ENCODE data around the gene SDK1. TPM values are rescaled to one million over a fixed set of nuclear protein-coding genes. Genes with fewer than 3 reads are reported as not detected.

SDK1 gene
- total RNA-seq, 1 donor from 2014 or later: 16.7 TPM

DNA sequence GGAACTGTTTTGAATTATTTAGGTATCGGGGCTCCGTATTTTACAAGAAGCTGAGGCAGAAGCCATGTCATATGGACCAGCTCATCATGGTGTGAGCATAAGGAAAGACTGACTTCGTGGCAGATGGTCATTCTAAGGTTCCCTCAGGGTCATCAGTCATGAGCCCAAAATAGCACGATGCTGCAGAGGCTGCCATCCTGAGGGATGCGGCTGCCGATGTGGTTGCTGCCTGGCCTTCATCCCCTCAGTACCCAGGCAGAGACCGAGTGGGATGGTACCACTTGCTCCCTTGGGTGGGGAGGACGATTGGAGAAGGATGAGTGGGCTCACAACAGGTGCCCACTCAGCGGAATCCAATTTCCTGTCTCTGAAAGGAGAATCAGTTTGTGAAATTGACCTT lies 490.3 kb downstream of the SDK1 start:
- intact Hi-C loops (cut with DNase I): no loop called here
- TF ChIP-seq, protein P1, sequence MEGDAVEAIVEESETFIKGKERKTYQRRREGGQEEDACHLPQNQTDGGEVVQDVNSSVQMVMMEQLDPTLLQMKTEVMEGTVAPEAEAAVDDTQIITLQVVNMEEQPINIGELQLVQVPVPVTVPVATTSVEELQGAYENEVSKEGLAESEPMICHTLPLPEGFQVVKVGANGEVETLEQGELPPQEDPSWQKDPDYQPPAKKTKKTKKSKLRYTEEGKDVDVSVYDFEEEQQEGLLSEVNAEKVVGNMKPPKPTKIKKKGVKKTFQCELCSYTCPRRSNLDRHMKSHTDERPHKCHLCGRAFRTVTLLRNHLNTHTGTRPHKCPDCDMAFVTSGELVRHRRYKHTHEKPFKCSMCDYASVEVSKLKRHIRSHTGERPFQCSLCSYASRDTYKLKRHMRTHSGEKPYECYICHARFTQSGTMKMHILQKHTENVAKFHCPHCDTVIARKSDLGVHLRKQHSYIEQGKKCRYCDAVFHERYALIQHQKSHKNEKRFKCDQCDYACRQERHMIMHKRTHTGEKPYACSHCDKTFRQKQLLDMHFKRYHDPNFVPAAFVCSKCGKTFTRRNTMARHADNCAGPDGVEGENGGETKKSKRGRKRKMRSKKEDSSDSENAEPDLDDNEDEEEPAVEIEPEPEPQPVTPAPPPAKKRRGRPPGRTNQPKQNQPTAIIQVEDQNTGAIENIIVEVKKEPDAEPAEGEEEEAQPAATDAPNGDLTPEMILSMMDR (IDR thresholded peaks at IDR 0.05): no peak
- TF ChIP-seq POLR2AphosphoS5 (IDR thresholded peaks at IDR 0.05; ENCODE audit: insufficient read depth in 1 of 2, low read depth in 1 of 2) (no peak), POLR2A (IDR thresholded peaks at IDR 0.05) (no peak)
- Histone ChIP-seq H3K4me1 (peaks cover 10% of the 10 kb centered on the region), H3K9me3 (no peaks in the 10 kb centered on the region), H3K27ac (no peak overlapping the region), H3K27me3 (no peaks in the 10 kb centered on the region), H3K4me3 (no peak overlapping the region), H3K36me3 (no peaks in the 10 kb centered on the region)
- no peak for DNase-seq (ENCODE audit: extremely low spot score in 2 of 2)

DNA sequence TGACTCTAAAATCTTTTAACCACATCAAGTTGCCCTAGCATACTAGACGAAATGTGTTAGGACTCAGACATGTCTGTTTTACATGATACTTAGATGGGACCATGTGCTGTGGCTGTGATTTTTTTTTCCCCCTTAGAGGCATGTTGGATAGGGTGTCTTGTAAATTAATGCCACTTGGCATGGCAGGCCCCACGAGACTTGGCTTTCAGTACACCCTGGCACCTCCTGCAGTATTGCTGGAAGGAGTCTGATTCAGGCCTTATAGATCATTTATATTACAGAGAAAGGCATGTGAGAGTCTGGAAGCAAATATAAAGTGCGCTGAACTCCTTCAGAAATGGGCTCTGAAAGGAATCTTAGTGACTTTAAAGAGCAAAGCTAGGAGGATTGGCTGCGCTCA lies 494.1 kb downstream of the SDK1 start:
- H3K27me3 ChIP-seq: no peaks in the 10 kb centered on the region
- intact Hi-C loops (cut with DNase I): no loop called here
- peaks cover 10% of the 10 kb centered on the region for H3K4me1 ChIP-seq
- DNase-seq (ENCODE audit: extremely low spot score in 2 of 2): no peak
- no peak for TF ChIP-seq POLR2A (IDR thresholded peaks at IDR 0.05)
- TF ChIP-seq, protein P1 (IDR thresholded peaks at IDR 0.05): no peak
- no peak for TF ChIP-seq POLR2AphosphoS5 (IDR thresholded peaks at IDR 0.05; ENCODE audit: insufficient read depth in 1 of 2, low read depth in 1 of 2)
- no peak overlapping the region for H3K27ac ChIP-seq
- no peak overlapping the region for H3K4me3 ChIP-seq
- H3K36me3 ChIP-seq: no peaks in the 10 kb centered on the region
- no peaks in the 10 kb centered on the region for H3K9me3 ChIP-seq

DNA sequence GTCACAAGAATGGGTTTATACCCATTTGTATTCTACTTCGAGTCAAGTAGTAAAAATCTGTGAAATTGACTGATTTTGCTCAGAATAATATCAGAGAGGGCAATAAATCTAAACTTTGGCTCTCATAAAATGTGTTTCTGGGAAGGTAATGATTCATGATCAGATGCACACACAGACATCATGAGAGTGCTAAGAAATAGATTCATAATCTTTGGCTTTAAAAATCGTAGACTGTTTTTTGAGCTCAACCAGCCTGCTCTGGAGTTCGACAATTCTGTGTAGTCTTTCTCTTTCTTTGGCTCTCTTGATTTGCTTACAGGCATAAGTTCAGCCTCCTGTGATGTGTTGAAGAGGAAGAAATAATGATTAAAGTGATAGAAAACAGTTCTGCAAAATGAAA lies 494.7 kb downstream of the SDK1 start:
- DNase-seq (ENCODE audit: extremely low spot score in 2 of 2): no peak
- Histone ChIP-seq H3K27ac (no peak overlapping the region), H3K27me3 (no peaks in the 10 kb centered on the region), H3K4me3 (no peak overlapping the region), H3K9me3 (no peaks in the 10 kb centered on the region), H3K36me3 (no peaks in the 10 kb centered on the region), H3K4me1 (peaks cover 10% of the 10 kb centered on the region)
- intact Hi-C loops (cut with DNase I): no loop called here
- TF ChIP-seq POLR2A (IDR thresholded peaks at IDR 0.05) (no peak), POLR2AphosphoS5 (IDR thresholded peaks at IDR 0.05; ENCODE audit: insufficient read depth in 1 of 2, low read depth in 1 of 2) (no peak)
- TF ChIP-seq, protein P1 (IDR thresholded peaks at IDR 0.05): no peak

DNA sequence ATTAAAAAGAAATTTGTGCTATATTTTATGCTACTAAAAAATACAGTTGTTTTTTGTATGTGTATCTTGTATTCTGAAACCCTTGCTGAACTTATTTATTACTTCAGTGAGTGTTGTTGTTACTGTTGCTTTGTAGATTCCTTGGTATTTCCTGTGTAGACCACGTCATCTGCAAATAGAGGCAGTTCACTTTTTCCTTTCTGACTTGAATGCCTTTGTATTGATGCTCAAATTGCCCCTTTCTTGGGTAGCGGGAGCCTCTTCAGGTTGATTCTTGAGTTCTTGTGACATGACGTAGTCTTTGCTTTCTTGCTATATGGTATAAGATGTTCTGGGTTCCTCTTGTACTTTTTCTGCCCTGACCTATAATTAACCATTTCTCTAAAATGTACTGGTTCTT lies 504.1 kb downstream of the SDK1 start:
- Histone ChIP-seq H3K27me3 (no peaks in the 10 kb centered on the region), H3K36me3 (no peaks in the 10 kb centered on the region), H3K4me1 (no peaks in the 10 kb centered on the region), H3K27ac (no peak overlapping the region), H3K9me3 (no peaks in the 10 kb centered on the region), H3K4me3 (no peak overlapping the region)
- TF ChIP-seq POLR2AphosphoS5 (IDR thresholded peaks at IDR 0.05; ENCODE audit: insufficient read depth in 1 of 2, low read depth in 1 of 2) (no peak), POLR2A (IDR thresholded peaks at IDR 0.05) (no peak)
- TF ChIP-seq, protein P1 (IDR thresholded peaks at IDR 0.05): no peak
- intact Hi-C loops (cut with DNase I): no loop called here
- DNase-seq (ENCODE audit: extremely low spot score in 2 of 2): no peak

DNA sequence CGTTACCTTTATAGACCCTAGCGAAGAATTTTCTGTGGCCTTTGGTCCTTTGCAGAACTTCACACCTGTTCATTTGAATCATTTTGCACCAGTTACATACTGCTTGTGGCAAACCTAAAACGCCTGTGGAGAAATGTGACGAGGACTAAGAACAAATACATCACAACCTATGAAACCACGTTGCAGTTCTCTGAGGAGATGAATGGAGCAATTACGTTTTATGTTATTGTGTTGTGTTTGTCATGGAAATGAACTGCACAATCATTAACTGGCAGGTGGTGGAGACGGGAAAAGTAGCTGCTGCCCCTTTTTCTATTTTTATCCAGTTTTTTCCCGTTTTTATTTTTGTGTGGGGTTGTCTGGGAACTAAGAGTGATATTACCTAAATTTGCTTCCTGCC lies 505.5 kb downstream of the SDK1 start:
- no peak for DNase-seq (ENCODE audit: extremely low spot score in 2 of 2)
- Histone ChIP-seq H3K36me3 (no peaks in the 10 kb centered on the region), H3K27ac (no peak overlapping the region), H3K9me3 (no peaks in the 10 kb centered on the region), H3K4me1 (no peaks in the 10 kb centered on the region), H3K27me3 (no peaks in the 10 kb centered on the region), H3K4me3 (no peak overlapping the region)
- intact Hi-C loops (cut with DNase I): no loop called here
- no peak for TF ChIP-seq POLR2AphosphoS5 (IDR thresholded peaks at IDR 0.05; ENCODE audit: insufficient read depth in 1 of 2, low read depth in 1 of 2)
- TF ChIP-seq, protein P1 (IDR thresholded peaks at IDR 0.05): no peak

Measured in vagina (tissue), 2 donors.